Esophagus (tissue), 2 donors: ENCODE results near the gene RELT. TPM values are rescaled to one million over a fixed set of nuclear protein-coding genes. Genes with fewer than 3 reads are reported as not detected.
A peak's percentile ranks its signal among the peaks of the same experiment; 100 is the strongest.

Experiments
- H3K27ac ChIP-seq, 2 donors: one replicate each; pipeline ENCODE4 v1.5.1; 2013; ENCODE audit warnings: low read depth in 2 of 2, mild to moderate bottlenecking in 2 of 2, inconsistent platforms in 1 of 2, low read length in 1 of 2, moderate library complexity in 1 of 2
- H3K27me3 ChIP-seq, 2 donors: one replicate each; pipeline ENCODE4 v1.6.1; 2013; ENCODE audit warnings: low read length in 2 of 2, control low read depth in 1 of 2, mild to moderate bottlenecking in 1 of 2; ENCODE audit not compliant: insufficient read depth in 2 of 2, control insufficient read depth in 1 of 2
- H3K36me3 ChIP-seq, 2 donors: one replicate each; pipeline ENCODE4 v1.6.1; 2013; ENCODE audit warnings: low read length in 1 of 2; ENCODE audit not compliant: control insufficient read depth in 2 of 2, insufficient read depth in 2 of 2
- H3K4me1 ChIP-seq, 2 donors: one replicate each; pipeline ENCODE4 v1.6.1; 2013; ENCODE audit warnings: low read length in 1 of 2; ENCODE audit not compliant: control insufficient read depth in 2 of 2, insufficient read depth in 2 of 2
- H3K4me3 ChIP-seq, 2 donors: one replicate each; pipeline ENCODE4 v1.5.1; 2013; ENCODE audit warnings: low read length in 2 of 2, mild to moderate bottlenecking in 2 of 2, low read depth in 1 of 2, moderate library complexity in 1 of 2
- H3K9me3 ChIP-seq, 2 donors: one replicate each; pipeline ENCODE4 v1.6.1; 2013; ENCODE audit warnings: mild to moderate bottlenecking in 2 of 2, low read depth in 1 of 2, low read length in 1 of 2, moderate library complexity in 1 of 2; ENCODE audit not compliant: control insufficient read depth in 2 of 2, insufficient read depth in 1 of 2
- WGBS, 2 donors: extraction: QIAGEN DNeasy Blood & Tissue Kit; methylation state at CpG; one replicate each; pipeline ENCODE4 v1.1.7; 2013; 5-methylcytosine and 5-hydroxymethylcytosine counted together
- polyA plus RNA-seq, 2 donors: library from polyadenylated mRNA; stranded (reverse); fragments of 200-250 nt; gene quantifications; one replicate each; pipeline ENCODE4 v1.2.3, GENCODE V29; 2013
- donor health status: healthy with polysubstance abuse.
- donor health status: Bipolar disorder and iron deficiency.

RELT gene
- polyA plus RNA-seq, 2 donors: 3.8 to 3.9 TPM

GRCh38 chr11:73359930-73360742 is 16.1 kb upstream of the RELT start:
- peaks cover 3 to 23% of the 10 kb centered on the region in 2 donors for H3K36me3 ChIP-seq
- H3K27me3 ChIP-seq: no peaks in the 10 kb centered on the region
- no peak overlapping the region for H3K4me3 ChIP-seq
- H3K9me3 ChIP-seq: no peaks in the 10 kb centered on the region
- H3K4me1 ChIP-seq: peaks cover 0 to 2% of the 10 kb centered on the region in 2 donors
- peak overlapping the region; percentile 16 to 18 for H3K27ac ChIP-seq
- WGBS, 2 donors: 85% methylated on average over 19 of the region's 19 CpGs

DNA sequence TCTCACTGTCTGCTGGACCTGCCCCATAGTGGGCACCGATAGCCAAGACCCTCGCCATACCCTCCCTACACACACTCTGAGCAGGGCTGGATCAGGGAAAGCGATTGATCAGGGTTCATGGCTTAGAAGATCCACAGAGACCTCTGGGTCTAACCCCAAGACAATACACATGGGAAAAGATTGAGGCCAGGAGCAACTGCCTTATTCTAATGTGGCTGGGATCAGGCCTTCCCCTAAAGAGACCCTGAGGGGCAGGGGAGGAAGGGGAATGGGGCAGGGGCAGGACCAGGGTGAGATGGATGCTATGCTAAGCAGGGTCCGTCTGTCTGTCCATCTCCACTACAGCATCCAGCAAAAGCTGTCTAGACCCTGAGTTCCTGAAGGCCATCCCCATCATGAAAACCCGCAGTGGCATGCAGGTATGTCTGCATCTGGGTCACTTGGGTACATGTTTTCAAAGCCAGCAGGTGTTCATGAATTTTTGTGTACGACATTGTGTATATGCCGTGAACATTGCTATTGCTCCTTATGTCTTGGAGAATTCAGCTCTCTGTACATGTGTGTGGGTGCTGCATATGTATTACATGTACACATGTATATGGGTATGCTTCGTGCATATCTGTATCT is 15.3 kb upstream of the RELT start:
- 91 to 92% methylated on average over 8 of the region's 8 CpGs for WGBS, 2 donors
- Histone ChIP-seq H3K4me1 (peaks cover 0 to 2% of the 10 kb centered on the region in 2 donors), H3K36me3 (peaks cover 3 to 30% of the 10 kb centered on the region in 2 donors), H3K9me3 (no peaks in the 10 kb centered on the region), H3K27me3 (no peaks in the 10 kb centered on the region), H3K4me3 (no peak overlapping the region), H3K27ac (peak overlapping the region in 1 of 2 donors; percentile 16)

DNA sequence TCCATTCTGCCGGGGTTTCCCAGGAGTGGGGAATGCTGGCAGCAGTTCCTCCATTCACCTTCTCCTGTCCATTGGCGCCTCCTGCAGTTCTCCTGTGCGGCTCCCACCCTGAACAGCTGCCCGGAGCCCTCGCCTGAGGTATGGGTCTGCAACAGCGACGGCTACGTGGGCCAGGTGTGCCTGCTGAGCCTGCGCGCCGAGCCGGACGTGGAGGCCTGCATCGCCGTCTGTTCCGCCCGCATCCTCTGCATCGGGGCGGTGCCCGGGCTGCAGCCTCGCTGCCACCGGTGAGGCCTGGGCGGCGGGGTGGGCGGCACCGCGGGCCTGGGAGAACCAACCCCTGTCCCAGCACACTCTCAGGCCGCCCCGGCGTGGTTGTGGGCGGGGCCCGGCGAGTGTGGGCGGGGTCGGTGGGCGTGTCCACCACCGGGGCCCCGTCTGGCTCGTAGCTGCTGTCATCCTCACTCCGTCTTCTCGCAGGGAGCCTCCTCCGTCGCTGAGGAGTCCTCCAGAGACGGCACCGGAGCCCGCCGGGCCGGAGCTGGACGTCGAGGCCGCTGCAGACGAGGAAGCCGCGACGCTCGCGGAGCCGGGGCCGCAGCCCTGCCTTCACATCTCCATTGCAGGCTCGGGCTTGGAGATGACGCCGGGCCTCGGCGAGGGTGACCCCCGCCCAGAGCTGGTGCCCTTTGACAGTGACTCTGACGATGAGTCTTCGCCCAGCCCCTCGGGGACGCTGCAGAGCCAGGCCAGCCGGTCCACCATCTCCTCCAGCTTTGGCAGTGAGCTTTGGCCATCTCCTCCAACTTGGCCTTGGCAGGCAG is 14.0 kb upstream of the RELT start:
- peaks cover 0 to 2% of the 10 kb centered on the region in 2 donors for H3K4me1 ChIP-seq
- no peaks in the 10 kb centered on the region for H3K9me3 ChIP-seq
- no peak overlapping the region for H3K27ac ChIP-seq
- 78 to 82% methylated on average over 65 to 70 of the region's 70 CpGs for WGBS, 2 donors
- no peak overlapping the region for H3K4me3 ChIP-seq
- no peaks in the 10 kb centered on the region for H3K27me3 ChIP-seq
- peaks cover 3 to 31% of the 10 kb centered on the region in 2 donors for H3K36me3 ChIP-seq

GRCh38 chr11:73363147-73363546 is 13.1 kb upstream of the RELT start:
- no peaks in the 10 kb centered on the region for H3K27me3 ChIP-seq
- H3K9me3 ChIP-seq: no peaks in the 10 kb centered on the region
- peaks cover 3 to 33% of the 10 kb centered on the region in 2 donors for H3K36me3 ChIP-seq
- no peak overlapping the region for H3K4me3 ChIP-seq
- H3K27ac ChIP-seq: no peak overlapping the region
- H3K4me1 ChIP-seq: peaks cover 2% of the 10 kb centered on the region in 2 donors
- 92 to 93% methylated on average over 9 of the region's 9 CpGs for WGBS, 2 donors

- no peaks in the 10 kb centered on the region for H3K9me3 ChIP-seq
- H3K27ac ChIP-seq: peak overlapping the region in 1 of 2 donors; percentile 32
- WGBS, 2 donors: 88 to 90% methylated on average over 24 of the region's 24 CpGs
- no peaks in the 10 kb centered on the region for H3K27me3 ChIP-seq
- peaks cover 0 to 2% of the 10 kb centered on the region in 2 donors for H3K4me1 ChIP-seq
- H3K4me3 ChIP-seq: no peak overlapping the region
- H3K36me3 ChIP-seq: peaks cover 3 to 28% of the 10 kb centered on the region in 2 donors
These were observed 10.6 kb upstream of the RELT start for GRCh38 chr11:73365352-73366264.

DNA sequence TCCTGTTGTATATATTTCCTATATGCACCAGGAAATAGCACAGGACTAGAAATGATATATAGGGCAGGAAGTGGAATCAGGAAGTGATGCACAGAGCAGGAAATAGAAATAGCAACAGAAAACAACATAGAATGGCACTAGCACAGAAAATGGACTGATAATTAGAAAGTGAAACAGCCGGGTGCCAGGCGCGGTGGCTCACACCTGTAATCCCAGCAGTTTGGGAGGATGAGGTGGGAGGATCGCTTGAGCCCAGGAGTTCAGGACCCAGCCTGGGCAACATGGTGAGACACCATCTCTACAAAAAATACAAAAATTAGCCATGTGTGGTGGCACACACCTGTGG is 10.0 kb upstream of the RELT start:
- no peak overlapping the region for H3K27ac ChIP-seq

GRCh38 chr11:73366953-73367352 is 9.2 kb upstream of the RELT start:
- Histone ChIP-seq H3K4me3 (no peak overlapping the region), H3K27ac (no peak overlapping the region), H3K9me3 (no peaks in the 10 kb centered on the region), H3K27me3 (no peaks in the 10 kb centered on the region), H3K36me3 (peaks cover 3 to 25% of the 10 kb centered on the region in 2 donors), H3K4me1 (peaks cover 0 to 2% of the 10 kb centered on the region in 2 donors)
- WGBS, 2 donors: 75 to 78% methylated on average over 6 of the region's 6 CpGs

More for the DNA sequence above, 10.0 kb upstream of the RELT start:
- Histone ChIP-seq H3K36me3 (peaks cover 3 to 28% of the 10 kb centered on the region in 2 donors), H3K9me3 (no peaks in the 10 kb centered on the region), H3K4me3 (no peak overlapping the region), H3K4me1 (peaks cover 0 to 2% of the 10 kb centered on the region in 2 donors), H3K27me3 (no peaks in the 10 kb centered on the region)
- WGBS, 2 donors: 76% methylated on average over 4 of the region's 4 CpGs

- 73 to 77% methylated on average over 20 of the region's 20 CpGs for WGBS, 2 donors
- Histone ChIP-seq H3K4me1 (peaks cover 0 to 2% of the 10 kb centered on the region in 2 donors), H3K4me3 (no peak overlapping the region), H3K27me3 (no peaks in the 10 kb centered on the region), H3K36me3 (peaks cover 3 to 20% of the 10 kb centered on the region in 2 donors), H3K9me3 (no peaks in the 10 kb centered on the region), H3K27ac (no peak overlapping the region)
These were observed 8.6 kb upstream of the RELT start for GRCh38 chr11:73367482-73368024.
